HG02870 (cell line): Measurements from ENCODE around the gene PRR11.
"Not testable (repeated sequence)": the region's sequence is repeated elsewhere in the genome, so short reads cannot be mapped to it uniquely, and the experiment has no call there.

Experiments
- ATAC-seq: cut with Tn5 transposase; IDR thresholded peaks from one replicate; pipeline ENCODE4 v1.9.1; 2021; ENCODE audit warnings: mild to moderate bottlenecking, moderate library complexity; ENCODE audit not compliant: unreplicated experiment

PRR11 gene

DNA sequence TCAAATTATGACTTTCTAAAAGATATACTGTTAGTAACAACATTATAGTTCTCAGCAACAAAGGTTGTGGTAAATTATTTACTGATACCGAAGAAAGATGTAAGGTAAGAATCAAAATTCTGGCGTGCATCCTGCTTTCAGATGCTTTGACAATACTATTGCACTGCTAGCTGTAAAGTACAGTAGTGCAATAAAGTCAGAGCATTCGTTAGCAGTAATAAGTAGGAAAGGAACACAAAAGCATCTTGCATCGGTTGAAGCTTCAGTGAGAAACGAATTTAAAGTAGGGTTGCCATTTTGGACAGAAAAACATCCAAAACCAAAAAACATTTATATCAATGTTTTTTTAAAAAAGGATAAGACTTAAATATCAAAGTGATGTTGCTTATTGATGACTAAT is 4.5 kb upstream of the PRR11 start:
- ATAC-seq: no peak

DNA sequence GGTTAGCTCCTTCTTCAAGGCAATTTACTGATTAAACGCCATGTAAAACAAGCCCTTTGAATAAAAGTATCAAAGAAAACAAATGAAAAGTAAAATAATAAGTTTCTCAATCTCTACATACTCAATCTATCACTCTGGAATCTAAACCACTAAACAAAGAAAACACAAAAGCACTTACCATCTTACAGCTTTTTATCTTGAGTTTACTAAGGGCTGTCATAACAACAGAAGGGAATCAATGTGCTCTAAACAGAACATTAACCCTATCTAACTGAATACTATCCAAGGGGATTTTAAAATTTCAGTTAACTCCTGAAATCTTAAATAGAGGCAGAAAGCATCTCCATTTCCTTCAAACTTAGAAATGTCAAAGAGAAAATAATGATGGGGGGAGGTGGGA is 4.0 kb upstream of the PRR11 start:
- ATAC-seq: no peak

DNA sequence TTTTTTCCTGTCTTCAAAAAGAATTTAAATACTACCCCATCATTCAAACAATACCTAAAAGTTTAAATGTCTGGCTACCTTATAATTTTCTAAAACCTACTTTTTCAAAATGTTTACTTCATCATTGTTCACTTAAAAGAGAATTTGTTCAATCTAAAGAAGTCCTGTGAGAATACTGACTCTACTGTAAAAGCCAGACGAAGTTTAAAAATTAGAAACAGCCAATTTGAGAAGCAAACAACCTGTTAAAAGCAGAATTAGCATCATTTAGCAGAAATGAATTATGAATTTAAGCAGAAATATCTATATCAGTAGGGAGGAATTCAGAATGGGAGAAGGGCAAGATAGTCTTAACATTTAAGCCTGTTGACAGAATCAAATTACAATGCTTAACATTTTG is 2.6 kb upstream of the PRR11 start:
- no peak for ATAC-seq

DNA sequence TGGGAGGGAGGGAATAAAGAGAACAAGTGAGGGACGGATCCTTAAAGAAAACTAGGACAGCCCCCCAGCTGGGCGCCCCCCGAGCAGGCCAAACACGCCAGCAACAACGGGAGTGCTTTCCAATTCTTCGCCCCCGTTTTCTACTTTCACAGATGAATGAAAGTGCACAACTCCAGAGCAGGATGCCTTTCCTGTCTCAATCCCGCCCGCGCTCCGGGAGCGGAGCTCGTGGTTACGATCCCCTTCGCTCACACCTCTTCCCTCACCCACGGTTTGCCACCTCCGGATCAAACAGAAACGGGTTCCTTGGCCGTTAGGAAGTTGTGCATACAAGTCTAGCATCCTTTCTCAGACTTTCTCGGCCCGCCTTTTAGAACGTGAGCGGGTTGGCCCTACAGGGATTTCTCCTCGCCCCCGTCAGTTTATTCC is 1.2 kb upstream of the PRR11 start:
- ATAC-seq: no peak

DNA sequence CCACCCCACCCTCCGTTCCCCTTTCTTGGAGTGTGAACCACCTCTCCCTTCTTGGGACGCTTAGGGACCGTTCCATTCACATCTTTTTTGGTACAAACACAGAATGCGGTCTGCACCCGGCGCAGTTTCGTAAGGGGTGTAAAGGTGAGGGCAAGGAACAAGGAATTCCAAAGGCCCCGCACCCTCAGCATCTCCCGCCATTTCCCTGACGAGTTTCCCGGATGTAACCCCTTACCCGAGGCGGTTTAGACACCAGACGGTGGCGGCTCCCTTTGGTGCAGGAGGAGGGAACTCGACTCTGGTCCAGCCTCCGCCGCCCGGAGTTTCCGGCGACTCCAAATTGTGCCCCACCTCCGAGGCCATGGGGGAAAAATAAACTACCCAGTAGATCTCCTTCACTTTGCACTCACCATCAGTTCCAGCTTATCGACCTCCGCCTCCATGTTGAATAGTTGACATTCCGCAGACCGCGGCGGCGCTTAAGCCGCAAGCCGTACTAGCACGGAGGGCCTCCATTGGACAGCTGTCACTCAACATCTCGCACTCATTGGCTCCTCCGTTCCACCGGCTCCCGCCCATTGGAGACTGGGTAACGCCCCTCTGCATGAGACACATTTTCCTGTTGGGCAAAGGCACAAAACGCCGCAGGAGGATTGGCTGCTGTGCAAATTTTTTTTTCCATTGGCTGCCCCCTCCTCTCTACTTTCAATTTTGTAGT is 666 bp upstream of the PRR11 start, which contains the start of gene SKA2:
TSS of gene SKA2 (minus strand) at position 466 of the 718 bp plus-strand sequence. CDS start at position 443, 23 bp downstream.
- peak; percentile 81 for ATAC-seq

DNA sequence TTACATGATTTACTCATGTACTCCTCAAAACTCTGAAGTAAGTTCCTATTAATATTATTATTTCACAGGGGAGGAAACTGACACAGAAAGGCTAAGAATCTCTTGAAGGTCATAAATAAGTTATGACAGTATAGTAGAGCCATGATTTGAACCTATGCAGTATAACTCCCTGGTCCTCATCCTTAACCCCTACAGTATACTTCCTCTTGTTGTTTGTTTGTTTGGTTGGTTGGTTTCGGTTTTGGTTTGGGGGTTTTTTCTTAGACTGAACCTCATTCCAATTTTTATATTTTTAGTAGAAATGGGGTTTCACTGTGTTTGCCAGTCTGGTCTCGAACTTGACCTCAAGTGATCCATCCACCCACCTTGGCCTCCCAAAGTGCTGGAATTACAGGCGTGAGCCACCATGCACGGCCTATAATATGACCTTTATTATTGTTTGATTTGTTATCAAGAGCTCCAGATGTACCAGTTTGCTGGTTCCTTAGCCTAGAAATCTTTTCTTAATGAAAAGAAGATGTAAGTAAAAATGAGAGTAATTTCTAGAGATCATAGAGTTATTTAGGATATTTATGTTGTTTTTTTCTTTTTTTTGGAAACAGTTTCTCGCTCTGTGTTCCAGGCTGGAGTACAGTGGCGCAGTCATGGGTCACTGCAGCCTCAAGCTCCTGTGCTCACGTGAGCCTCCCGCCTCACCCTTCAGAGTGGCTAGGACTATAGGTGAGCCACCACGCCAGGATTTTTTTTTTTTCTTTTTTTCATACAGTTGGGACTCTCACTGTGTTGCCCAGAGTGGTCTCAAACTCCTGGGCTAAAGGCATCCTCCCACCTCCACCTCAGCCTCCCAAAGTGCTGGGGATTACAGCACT is 4.8 kb downstream of the PRR11 start:
- no peak for ATAC-seq

DNA sequence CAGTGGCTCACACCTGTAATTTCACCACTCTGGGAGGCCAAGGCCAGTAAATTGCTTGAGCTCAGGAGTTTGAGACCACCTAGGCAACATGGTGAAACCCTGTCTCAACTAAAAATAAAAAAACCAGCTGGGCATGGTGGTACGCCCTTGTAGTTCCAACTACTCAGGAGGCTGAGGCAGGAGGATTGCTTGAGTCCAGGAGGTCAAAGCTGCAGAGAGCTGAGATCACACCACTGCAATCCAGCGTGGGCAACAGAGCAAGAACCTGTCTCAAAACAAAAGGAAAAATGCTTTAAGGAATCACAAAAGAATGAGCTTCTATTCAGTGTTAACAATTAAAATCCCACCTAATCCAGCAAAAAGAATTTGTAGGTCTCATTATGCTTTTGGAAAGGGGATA is 5.9 kb downstream of the PRR11 start:
- ATAC-seq: no peak

DNA sequence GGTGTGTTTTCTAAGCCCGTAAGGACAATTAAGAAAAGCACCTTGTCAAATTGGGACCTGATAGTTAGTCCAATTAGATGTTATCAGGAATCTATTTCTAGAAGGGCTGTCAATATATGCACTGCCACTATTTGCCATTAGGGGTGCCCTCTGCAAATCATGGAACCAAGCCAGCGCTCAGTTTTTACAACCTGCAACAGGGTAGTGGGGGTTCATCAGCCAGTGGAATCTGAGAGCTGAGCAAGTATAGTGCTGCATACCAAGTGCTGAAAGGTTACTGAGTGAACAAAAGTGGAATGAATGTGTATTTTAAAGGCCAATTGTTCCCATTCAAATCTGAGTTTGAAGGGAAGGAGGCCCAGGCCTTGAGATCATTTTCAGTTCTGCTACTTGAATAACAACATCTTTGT is 10.4 kb downstream of the PRR11 start:
- no peak for ATAC-seq

DNA sequence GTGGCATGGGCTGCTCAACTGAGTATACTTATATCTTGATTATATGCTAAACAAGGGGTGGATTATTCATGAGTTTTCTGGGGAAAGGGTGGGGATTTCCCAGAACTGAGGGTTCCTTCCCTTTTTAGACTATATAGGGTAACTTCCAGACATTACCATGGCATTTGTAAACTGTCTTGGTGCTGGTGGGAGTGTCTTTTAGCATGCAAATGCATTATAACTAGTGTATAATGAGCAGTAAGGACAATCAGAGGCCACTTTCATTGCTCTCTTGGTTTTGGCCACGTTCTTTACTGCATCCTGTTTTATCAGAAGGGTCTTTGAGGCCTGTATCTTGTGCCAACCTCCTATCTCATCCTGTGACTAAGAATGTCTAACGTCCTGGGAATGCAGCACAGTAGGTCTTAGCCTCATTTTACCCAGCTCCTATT is 12.0 kb downstream of the PRR11 start:
- no peak for ATAC-seq

DNA sequence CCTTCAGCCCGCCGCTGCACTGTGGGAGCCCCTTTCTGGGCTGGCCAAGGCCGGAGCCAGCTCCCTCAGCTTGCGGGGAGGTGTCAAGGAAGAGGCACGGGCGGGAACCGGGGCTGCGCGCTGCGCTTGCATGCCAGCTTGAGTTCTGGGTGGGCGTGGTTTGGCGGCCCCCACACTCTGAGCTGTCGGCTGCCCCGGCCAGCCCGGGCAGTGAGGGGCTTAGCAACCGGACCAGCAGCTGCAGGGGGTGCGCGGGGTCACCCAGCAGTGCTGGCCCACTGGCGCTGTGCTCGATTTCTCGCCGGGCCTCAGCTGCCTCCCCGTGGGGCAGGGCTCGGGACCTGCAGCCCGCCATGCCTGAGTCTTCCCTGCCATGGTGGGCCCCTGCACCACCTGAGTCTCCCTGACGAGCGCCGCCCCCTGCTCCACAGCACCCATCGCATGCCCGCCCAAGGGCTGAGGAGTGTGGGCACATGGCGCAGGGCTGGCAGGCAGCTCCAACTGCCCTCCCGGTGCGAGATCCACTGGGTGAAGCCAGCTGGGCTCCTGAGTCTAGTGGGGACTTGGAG is 17.0 kb downstream of the PRR11 start:
- ATAC-seq: no peak

DNA sequence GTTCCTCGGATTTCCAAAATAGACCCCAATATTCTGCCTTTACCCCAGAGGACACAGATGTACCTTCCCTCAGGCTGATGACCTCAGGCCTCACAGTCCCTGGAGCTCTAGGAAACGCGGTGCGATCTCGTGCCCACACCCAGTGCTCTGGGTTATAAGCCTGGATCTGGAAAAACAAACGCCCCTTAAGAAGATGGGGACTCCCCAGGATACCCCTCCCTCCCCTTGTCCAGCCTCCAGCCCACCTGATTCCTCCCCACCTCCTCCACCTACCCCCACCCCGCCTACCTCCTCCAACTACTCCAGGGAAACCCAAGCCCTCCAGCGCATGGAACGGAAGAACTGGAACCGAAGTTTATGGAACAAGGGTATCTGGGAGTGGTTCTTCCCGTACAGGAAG is 19.1 kb downstream of the PRR11 start:
- no peak for ATAC-seq

DNA sequence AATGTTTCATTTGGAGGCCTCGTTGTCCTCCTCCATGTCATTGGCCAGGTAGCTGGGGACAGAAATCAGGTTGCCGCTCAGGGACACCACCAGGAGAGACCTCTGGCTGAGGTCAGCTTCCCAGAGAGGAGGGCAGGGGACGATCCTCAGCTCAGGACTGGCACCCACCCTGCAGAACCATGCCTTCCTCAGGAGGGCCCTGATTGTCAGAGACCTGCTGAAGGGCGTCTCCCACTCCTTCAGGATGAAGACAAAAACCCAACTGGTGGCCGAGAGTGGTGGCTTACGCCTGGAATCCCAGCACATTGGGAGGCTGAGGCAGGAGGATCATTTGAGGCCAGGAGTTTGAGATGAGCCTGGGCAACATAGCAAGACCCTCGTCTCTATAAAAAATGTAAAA is 19.5 kb downstream of the PRR11 start:
- ATAC-seq: no peak

DNA sequence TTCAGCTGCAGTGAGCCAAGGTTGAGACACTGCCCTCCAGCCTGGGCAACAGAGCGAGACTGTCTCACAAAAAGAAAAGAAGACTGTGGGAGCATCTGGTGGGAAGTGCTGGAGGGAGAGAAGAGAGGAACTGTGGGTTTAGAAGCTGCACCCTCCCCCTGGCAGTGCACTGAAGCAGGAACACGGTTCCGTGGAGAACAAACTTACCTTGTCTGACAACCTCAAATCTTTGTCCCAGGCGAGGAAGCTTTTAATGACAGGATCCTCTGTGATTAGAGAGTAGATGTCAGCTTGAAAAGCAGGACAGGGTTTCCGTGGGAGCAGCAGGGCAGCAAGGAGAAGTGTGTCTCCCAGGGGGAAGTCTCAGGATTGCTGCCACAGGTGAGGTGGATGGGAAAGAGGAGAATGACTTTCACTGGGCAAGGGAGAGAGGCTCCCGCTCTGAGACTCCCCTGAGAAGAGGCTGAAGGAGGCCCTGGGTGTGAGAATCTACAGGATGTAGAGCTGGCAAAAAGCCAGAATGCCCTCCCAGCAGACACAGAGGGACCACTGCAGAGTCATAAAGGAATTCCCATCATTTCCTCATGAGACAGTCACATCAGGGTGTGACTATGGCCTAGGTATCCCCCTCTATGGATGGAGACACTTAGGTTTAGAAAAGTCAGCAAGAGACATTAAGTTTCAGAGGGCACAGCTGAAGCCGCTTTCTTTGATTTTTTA is 22.9 kb downstream of the PRR11 start:
- ATAC-seq: no peak

DNA sequence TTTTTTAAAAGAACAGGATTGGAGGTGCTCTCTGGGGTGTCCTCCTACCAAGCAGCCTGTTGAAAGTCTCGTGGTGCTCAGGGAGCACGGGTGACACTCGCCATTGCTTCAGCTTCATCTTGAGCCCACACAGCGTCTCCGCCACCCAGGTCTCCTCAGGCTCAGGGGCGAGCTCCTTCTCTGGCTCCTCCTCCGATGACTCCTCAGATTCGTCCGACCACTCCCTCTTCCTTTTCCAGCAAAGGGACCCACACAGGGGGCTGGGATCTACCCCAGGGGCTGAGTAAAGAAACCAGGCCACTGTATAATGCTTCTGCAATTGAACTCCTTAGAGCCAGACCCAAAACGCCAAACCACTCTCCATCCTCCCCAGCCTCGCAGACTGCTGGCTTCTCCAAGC is 24.1 kb downstream of the PRR11 start:
- not testable (repeated sequence) for ATAC-seq

DNA sequence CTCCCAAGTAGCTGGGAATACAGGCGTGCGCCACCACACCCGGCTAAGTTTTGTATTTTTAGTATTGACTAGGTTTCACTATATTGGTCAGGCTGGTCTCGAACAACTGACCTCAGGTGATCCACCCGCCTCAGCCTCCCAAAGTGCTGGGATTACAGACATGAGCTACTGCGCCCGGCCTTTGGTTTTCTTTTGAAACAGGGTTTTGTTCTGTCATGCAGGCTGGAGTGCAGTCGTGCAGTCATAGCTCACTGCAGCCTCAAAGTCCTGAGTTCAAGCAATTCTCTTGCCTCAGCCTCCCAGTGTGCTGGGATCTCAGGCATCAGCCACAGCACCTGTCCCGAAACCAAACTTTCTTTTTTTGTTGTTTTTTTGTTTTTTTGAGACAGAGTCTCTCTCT is 25.1 kb downstream of the PRR11 start:
- no peak for ATAC-seq

DNA sequence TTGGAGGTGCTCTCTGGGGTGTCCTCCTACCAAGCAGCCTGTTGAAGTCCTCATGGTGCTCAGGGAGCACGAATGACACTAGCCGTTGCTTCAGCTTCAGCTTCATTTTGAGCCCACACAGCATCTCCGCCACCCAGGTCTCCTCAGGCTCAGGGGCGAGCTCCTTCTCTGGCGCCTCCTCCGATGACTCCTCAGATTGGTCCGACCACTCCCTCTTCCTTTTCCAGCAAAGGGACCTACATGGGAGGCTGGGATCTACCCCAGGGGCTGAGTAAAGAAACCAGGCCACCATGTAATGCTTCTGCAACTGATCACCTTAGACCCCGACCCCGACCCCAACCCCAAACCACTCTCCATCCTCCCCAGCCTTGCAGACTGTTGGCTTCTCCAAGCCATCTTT is 25.9 kb downstream of the PRR11 start:
- ATAC-seq: no peak

DNA sequence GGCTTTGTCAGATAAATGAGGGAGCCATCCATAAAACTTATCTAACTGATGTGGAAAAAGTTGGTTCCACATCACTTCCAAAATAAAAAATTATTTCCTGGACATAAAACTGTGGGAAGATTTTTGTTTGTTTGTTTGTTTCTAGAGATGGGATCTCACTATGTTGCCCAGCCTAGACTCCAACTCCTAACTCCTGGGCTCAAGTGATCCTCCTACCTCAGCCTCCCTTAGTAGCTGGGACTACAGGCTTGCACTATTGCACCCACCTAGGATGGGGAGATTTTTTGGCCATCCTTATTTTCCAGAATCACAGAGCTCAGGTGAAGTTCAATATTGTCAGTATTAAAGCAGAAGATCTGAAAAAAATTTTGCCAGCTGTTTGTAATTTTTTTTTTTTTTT is 30.5 kb downstream of the PRR11 start:
- ATAC-seq: no peak

DNA sequence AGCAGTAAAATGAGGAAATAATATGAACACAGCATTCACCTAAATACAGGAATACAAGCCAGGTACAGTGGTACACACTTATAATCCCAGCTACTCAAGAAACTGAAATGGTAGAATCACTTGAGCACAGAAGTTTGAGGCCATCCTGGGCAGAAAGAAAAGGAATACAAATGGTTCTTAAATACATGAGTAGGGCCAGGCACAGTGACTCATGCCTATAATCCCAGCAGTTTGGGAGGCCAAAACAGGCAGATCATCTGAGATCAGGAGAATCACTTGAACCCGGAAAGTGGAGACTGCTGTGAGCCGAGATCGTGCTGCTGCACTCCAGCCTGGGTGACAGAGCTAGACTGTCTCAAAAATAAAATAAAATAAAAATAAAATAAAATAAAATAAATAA is 31.3 kb downstream of the PRR11 start:
- ATAC-seq: no peak

DNA sequence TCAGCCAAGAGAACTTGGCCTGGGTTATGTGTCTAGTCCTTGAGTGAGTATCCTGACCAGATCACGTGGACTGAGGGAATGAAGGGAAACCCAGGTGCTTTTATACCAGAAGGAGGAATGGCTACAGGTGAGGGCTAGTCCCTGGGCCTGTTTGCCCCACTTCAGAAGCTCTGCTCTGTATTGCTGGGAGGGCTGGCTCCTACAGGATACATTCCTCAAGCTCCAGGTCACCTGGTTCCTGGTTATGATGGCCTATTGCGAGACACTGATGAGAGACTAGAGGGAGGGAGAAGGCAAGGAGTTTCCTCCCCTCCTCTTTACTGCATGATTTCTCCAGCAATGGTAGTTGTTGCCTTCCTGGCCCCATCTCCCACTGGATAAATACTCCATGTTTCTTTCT is 35.3 kb downstream of the PRR11 start:
- no peak for ATAC-seq

DNA sequence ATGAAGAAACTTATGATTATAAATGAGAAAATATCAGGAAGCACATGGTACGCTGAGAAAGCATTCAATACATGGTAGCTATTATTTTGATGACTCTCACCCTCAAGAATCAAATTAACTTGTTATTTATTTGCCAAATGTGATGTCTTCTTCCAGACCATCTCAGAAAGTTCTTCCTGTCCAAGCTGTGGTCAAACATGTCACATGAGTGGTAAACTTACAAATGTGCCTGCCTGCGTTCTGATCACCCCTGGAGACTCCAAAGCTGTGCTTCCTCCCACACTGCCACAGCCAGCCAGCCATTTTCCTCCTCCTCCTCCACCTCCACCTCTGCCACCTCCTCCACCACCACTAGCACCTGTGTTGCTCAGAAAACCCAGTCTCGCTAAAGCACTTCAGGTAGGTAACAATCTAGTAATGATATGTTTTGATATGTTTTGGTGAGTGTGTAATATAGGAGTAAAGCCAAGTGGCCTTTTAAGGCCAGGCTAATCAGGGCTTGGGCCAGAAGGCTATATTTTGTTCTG is 37.9 kb downstream of the PRR11 start:
- no peak for ATAC-seq

DNA sequence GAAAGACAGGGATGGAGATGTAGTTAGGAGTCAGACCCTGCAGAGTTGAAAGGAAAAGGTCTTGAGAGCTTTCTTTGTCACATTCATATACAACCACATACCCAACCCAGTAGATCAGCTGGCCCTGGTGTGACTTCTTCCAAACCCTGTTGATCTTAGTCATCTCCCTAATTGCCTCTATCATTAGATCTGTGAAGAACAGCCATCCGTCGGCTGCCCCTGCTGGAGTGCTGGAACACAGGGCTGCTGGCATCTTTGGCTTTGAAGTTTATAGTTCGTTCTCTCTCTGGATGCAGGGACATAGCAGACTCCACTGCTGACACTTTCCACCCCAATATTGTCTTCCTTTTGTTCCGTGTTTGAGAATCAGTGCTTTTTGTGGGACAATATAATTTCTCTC is 43.9 kb downstream of the PRR11 start:
- no peak for ATAC-seq
